Muscle layer of colon (tissue), 2 donors: ENCODE results near the gene EIF4E3.
A peak's percentile ranks its signal among the peaks of the same experiment; 100 is the strongest.

Experiments
- H3K27ac ChIP-seq: one replicate; pipeline ENCODE4 v1.7.0; 2013; ENCODE audit warnings: low read depth, mild to moderate bottlenecking, low read length, moderate library complexity
- H3K27me3 ChIP-seq, 2 donors: one replicate each; pipeline ENCODE4 v1.7.0; 2013; ENCODE audit warnings: low read length in 2 of 2, mild to moderate bottlenecking in 2 of 2; ENCODE audit not compliant: insufficient read depth in 2 of 2, control insufficient read depth in 1 of 2
- H3K36me3 ChIP-seq: one replicate; pipeline ENCODE4 v1.7.0; 2013; ENCODE audit warnings: mild to moderate bottlenecking, low read length; ENCODE audit not compliant: insufficient read depth
- H3K4me1 ChIP-seq: one replicate; pipeline ENCODE4 v1.7.0; 2013; ENCODE audit warnings: mild to moderate bottlenecking, low read length; ENCODE audit not compliant: insufficient read depth
- H3K4me3 ChIP-seq, 2 donors: one replicate each; pipeline ENCODE4 v1.7.0; 2013; ENCODE audit warnings: low read length in 2 of 2, low read depth in 1 of 2, mild to moderate bottlenecking in 1 of 2, moderate library complexity in 1 of 2
- H3K9ac ChIP-seq: one replicate; pipeline ENCODE4 v1.7.0; 2013; ENCODE audit warnings: low read length
- H3K9me3 ChIP-seq: one replicate; pipeline ENCODE4 v1.7.0; 2013; ENCODE audit warnings: mild to moderate bottlenecking, low read length
- donor health status: abdominal sarcoma.
- donor health status: Adenocarcinoma of cecum.

Gene EIF4E3

DNA sequence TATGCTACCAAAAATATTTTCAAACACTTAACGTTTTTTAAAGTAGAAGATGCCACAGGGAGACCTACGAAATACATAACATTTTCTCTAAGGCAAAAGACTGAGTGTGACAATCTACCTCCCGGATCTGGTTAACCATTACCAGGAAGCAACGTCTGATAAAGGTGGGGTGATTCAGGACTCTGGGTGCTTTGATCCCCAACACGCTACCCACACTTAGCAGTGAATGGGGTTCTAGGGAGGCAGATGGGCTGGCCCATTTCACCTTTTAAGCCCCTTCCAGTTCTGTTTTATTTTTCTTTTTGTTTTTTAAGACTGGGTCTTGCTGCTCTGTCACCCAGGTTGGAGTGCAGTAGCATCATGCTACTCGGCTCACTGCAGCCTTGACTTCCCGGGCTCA is 39.5 kb downstream of the EIF4E3 start:
- no peaks in the 10 kb centered on the region for H3K36me3 ChIP-seq
- no peak overlapping the region for H3K9ac ChIP-seq
- H3K9me3 ChIP-seq, result no peaks in the 10 kb centered on the region
- no peak overlapping the region for H3K27ac ChIP-seq
- H3K27me3 ChIP-seq, result no peaks in the 10 kb centered on the region
- H3K4me3 ChIP-seq, result no peak overlapping the region
- peaks cover 32% of the 10 kb centered on the region for H3K4me1 ChIP-seq

DNA sequence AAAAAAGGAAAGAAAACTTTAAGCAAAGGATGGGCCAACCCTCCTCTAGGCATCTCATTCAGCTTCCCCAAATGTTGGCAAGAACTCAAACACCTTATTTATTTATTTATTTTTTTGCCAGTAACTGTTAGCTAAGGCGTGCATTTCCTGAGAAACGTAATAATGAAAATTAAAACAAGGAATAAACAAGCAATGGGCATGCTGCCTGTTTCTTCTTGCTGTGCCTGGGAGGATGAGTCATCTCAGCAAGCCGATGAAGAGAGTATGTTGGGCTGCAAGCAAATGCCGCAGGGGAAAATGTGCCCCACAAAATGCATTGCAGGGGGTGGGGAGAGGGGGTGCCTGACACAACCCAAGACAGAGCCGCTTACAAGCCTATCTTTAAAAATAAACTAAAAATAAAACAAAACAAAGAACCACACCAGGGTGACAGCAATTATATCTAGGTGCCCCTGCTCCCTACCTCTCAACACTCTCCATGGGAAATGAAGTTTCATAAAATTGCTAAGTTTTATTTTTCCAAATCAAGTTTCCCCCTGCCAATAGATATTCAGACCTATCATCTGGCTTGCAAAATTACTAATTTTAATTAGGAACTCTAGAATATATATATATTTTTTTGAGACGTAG is 40.3 kb downstream of the EIF4E3 start:
- Histone ChIP-seq H3K4me1 (peaks cover 27% of the 10 kb centered on the region), H3K9ac (no peak overlapping the region), H3K27ac (peak overlapping the region; percentile 4), H3K4me3 (no peak overlapping the region), H3K27me3 (no peaks in the 10 kb centered on the region), H3K9me3 (no peaks in the 10 kb centered on the region), H3K36me3 (no peaks in the 10 kb centered on the region)

DNA sequence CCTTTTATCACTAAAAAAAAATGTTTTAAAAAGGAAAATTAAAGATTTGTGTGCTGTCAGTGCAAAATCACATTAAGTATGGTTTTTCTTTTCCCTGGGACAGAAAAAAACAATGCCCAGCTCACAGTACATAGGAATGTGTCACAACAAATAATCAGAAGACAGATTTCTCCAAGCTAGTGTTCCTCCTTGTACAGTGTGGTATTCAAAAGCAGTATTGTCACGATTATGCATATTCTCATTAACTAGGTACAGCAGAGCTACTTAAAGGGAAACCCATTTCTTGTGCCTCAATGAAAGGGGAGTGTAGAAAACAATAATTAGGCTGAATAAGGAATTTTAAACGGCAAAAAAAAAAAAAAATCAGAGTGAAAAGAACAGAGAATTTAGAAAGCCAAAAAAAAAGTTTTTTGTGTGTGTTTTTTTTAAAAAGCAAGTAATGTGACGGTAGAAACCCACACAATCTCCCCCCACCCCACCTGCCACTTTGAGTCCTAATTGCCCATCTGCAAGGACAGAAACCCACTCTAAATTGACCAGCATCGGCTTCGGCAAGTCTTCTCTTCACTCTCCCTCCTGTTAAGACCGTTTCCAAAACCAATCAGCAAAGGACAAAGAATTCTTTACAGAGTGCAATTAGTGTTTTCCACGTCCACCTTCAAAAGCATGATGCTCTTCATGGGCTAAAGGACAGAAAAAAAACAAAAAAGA is 41.0 kb downstream of the EIF4E3 start:
- no peaks in the 10 kb centered on the region for H3K27me3 ChIP-seq
- H3K4me3 ChIP-seq, result no peak overlapping the region
- no peaks in the 10 kb centered on the region for H3K36me3 ChIP-seq
- H3K27ac ChIP-seq, result peak overlapping the region; percentile 4
- H3K4me1 ChIP-seq, result peaks cover 26% of the 10 kb centered on the region
- H3K9me3 ChIP-seq, result no peaks in the 10 kb centered on the region
- H3K9ac ChIP-seq, result no peak overlapping the region

DNA sequence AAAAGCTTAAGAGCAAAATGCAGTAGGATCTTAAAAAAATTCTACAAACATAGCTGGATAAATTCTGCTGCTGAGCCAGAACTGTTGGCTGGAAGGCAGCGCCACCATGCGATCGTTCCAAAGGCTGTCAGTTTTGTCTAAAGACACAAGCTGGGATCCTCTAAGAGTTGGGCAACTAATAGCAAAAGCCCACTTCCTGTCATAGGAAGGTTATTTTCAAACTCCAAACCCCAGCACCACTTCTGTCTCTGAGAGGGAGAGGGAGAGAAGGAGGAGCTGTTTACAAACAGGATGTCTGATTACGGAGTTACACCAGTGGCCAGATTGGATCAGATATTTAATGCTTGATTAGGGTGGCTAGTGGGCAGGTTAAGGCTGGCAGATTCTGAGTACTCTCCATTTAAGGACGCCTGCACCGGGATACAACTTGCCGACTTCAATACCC is 44.0 kb downstream of the EIF4E3 start:
- Histone ChIP-seq H3K9me3 (no peaks in the 10 kb centered on the region), H3K4me3 (no peak overlapping the region), H3K27ac (no peak overlapping the region), H3K9ac (no peak overlapping the region), H3K27me3 (no peaks in the 10 kb centered on the region), H3K4me1 (peaks cover 33% of the 10 kb centered on the region), H3K36me3 (no peaks in the 10 kb centered on the region)

DNA sequence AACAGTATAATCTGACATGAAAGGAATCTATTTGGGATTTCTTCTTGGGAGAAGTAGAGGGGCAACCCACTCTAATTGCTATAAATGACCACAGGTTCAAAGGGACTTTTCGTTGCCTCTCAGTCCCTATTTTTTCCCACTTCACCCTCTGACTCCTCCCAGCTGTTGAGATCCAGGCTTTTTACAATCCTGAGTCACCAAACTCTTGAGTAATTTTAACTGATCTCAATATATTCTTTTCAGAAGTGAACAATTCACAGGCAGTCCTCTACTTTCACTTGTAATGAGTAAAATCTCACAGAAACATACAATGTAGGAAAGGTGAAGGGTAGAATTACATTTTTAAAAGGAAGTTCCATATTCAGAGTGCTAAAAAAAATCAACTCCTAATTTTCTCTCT is 44.6 kb downstream of the EIF4E3 start:
- no peaks in the 10 kb centered on the region for H3K27me3 ChIP-seq
- H3K9ac ChIP-seq, result no peak overlapping the region
- H3K27ac ChIP-seq, result no peak overlapping the region
- H3K36me3 ChIP-seq, result no peaks in the 10 kb centered on the region
- no peak overlapping the region for H3K4me3 ChIP-seq
- no peaks in the 10 kb centered on the region for H3K9me3 ChIP-seq
- H3K4me1 ChIP-seq, result peaks cover 33% of the 10 kb centered on the region

DNA sequence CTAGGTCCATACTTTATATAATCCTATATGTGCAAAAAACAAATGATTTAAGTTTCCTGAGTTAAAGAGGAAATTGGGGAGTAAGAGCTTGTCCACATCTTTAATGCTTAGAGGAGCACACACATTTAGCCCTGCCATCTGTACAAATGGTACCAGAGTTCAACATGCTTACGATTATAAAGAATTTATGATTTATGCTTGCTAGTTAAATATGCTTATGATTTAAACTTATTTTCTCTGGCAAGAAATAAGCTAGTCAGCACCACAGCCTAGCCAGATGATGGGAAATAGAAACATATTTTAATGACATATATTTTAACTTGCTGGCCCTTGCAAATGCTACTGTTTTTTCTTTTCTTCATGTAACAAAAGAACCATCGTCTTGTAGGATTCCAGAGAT is 48.3 kb downstream of the EIF4E3 start:
- Histone ChIP-seq H3K4me3 (no peak overlapping the region), H3K9me3 (no peaks in the 10 kb centered on the region), H3K9ac (no peak overlapping the region), H3K36me3 (no peaks in the 10 kb centered on the region), H3K27ac (no peak overlapping the region), H3K27me3 (no peaks in the 10 kb centered on the region), H3K4me1 (peaks cover 29% of the 10 kb centered on the region)

DNA sequence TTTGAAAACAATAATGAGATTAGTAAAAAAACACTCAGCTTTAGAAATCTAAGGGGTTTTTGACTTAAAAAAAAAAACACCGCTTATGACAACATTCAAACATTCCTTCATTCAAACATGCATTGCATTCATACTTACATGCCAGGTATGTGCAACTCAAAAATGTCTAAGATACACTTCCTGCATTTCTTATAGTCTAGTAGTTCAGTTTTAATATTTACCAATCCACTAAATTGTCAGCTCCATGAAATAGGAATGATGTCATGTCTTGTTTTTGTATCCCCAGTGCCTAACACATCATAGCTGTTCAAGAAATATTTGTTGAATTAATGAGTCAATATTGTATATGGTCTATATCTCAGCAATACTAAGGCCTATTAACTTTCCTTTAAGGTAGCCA is 51.7 kb downstream of the EIF4E3 start:
- Histone ChIP-seq H3K27me3 (no peaks in the 10 kb centered on the region), H3K4me1 (peaks cover 20% of the 10 kb centered on the region), H3K36me3 (no peaks in the 10 kb centered on the region), H3K27ac (no peak overlapping the region), H3K9me3 (no peaks in the 10 kb centered on the region), H3K4me3 (no peak overlapping the region), H3K9ac (no peak overlapping the region)

DNA sequence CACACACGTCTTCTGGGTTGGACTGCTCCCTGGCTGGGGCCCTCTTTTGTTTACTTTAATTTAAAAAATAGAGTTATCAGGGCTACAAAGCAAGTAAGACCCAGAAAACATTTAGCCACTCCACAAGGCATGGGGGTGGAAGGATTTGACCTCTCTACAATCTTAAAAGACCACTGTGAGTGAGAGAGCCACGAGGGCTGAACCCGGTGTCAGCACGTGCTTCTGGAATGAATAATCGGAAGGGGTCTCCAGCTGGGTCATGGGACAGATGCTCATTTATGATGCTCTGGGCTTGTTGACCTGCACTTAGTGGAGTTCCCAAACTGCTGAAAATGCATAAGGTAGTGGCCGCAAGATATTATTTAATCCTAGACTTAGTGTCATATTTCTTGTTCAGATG is 52.4 kb downstream of the EIF4E3 start:
- H3K9me3 ChIP-seq, result no peaks in the 10 kb centered on the region
- H3K4me1 ChIP-seq, result peaks cover 20% of the 10 kb centered on the region
- no peak overlapping the region for H3K4me3 ChIP-seq
- H3K9ac ChIP-seq, result no peak overlapping the region
- no peaks in the 10 kb centered on the region for H3K36me3 ChIP-seq
- no peaks in the 10 kb centered on the region for H3K27me3 ChIP-seq
- no peak overlapping the region for H3K27ac ChIP-seq

DNA sequence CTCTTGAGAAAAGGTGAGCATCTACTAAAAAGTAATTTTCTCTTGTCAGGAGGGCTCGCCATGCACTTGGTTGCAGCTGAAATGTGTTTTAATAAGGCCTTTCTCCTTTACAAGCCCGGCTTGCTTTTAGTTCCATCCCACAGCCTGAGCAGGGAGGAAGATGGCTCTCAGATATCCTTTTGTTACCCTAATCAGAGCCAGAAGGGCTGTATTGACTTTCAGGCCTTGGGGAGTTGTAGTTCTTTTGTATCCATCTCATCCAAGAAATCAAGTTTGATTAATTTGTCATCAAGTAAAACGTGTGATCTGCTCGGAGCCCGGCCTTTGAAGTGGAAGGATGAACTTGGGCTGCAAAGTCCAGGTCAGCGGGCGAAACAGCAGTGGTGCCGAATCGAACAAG is 52.9 kb downstream of the EIF4E3 start:
- Histone ChIP-seq H3K36me3 (no peaks in the 10 kb centered on the region), H3K27me3 (no peaks in the 10 kb centered on the region), H3K27ac (no peak overlapping the region), H3K9me3 (no peaks in the 10 kb centered on the region), H3K4me3 (no peak overlapping the region), H3K9ac (no peak overlapping the region), H3K4me1 (peaks cover 20% of the 10 kb centered on the region)

DNA sequence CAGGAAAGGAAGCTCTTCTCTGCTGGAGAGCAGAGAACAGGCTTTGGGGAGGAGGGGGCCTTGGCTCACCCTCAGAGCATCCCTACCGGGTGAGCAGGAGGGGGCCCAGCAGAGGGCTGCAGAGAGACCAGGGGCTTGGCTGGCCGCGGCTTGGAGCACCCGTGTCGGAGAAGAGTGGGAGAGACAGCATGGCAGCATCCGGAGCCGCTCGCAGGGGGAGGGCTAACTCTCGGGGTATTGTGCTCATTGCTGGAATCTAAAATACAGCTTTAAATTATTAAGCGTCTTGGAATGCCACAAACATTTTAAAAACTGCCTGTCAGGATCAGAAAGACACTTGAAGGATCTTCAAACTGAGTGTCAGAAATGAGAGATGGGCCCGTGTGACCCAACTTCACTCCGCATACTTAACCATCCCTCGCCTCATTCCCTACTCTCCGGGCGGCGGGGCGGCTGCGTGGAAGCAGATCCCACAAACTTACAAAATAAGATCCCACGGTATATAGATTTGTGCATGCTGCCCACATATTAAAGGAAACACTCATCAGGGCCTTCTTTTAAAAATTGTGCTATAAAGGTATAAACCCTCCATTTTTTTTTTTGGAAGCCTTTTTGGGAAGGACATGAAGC is 53.9 kb downstream of the EIF4E3 start:
- Histone ChIP-seq H3K27ac (no peak overlapping the region), H3K27me3 (no peaks in the 10 kb centered on the region), H3K4me3 (no peak overlapping the region), H3K9ac (no peak overlapping the region), H3K4me1 (peaks cover 13% of the 10 kb centered on the region), H3K36me3 (no peaks in the 10 kb centered on the region), H3K9me3 (no peaks in the 10 kb centered on the region)

DNA sequence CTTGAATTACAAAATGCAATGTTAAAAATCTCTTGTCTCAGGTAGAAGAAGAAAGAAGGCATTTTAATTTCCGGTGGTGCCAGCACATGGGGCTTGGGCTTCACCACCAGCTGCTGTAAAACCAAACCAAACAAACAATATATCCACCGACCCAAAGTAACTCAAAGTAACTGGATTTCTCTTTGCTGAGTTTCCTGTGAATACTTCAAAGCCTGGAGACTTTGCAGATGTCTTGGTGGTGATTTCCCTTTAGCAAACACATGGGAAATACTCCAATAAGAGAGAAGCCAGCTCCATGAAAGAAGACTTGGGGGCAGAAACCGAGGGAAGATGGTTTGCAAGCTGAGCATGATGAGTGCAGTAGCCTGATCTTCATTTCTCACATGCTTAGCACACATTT is 62.6 kb downstream of the EIF4E3 start:
- Histone ChIP-seq H3K4me3 (no peak overlapping the region), H3K9ac (no peak overlapping the region)

More for the DNA sequence above, 62.6 kb downstream of the EIF4E3 start:
- Histone ChIP-seq H3K27me3 (no peaks in the 10 kb centered on the region), H3K36me3 (no peaks in the 10 kb centered on the region), H3K27ac (no peak overlapping the region), H3K9me3 (no peaks in the 10 kb centered on the region), H3K4me1 (peaks cover 41% of the 10 kb centered on the region)
